Measurements from ENCODE around the gene RNF10.

RNF10 gene

GRCh38 chr12:120538281-120539156, 4.4 kb downstream of the RNF10 start:
- peak; percentile 44 for DNase-seq (ENCODE audit: low read depth)
- H3K4me3 ChIP-seq (ENCODE audit: low read length) = peak overlapping the region; percentile 4
- no peak for TF ChIP-seq CTCF (IDR thresholded peaks at IDR 0.05; ENCODE audit: insufficient read depth, low read depth, low read length, missing control alignments)

GRCh38 chr12:120539303-120539702, 5.1 kb downstream of the RNF10 start:
- peak; percentile 65 for DNase-seq (ENCODE audit: low read depth)
- H3K4me3 ChIP-seq (ENCODE audit: low read length) = no peak overlapping the region
- no peak for TF ChIP-seq CTCF (IDR thresholded peaks at IDR 0.05; ENCODE audit: insufficient read depth, low read depth, low read length, missing control alignments)

DNA sequence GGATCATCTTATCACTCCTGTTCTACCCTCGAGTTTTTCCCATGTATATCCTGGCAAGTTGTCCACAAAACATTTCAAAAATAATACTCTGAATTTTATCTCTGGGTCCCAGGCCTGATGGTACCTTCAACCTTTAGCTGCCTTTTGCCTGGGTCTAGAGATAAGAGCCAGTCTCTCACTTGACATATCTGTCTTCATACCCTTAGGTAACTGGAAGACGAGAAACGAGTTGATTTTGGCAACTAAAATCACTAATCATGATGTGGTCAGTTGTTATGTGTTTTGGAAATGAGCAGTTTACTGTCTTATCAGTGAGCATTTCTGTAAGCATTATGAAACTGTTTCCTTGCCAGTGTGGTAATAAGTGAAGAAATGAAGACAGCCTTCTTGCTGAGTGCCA, 6.3 kb downstream of the RNF10 start:
- DNase-seq (ENCODE audit: low read depth) = no peak
- no peak overlapping the region for H3K4me3 ChIP-seq (ENCODE audit: low read length)
- no peak for TF ChIP-seq CTCF (IDR thresholded peaks at IDR 0.05; ENCODE audit: insufficient read depth, low read depth, low read length, missing control alignments)

DNA sequence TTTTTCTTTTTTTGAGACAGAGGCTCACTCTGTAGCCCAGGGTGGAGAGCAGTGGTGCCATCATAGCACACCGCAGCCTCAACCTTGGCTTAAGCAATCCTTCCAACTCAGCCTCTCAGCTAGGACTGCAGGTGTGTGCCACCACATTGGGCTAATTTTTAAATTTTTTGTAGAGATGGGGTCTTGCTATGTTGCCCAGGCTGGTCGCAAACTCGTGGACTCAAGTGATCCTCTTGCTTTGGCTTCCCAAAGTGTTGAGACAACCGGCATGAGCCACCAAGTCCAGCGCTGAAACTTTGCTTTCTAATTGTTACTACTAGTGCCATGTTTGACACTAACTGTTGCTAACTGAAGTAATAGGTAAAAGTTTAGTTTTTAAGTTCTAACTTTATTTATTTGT, 8.0 kb downstream of the RNF10 start:
- H3K4me3 ChIP-seq (ENCODE audit: low read length) = no peak overlapping the region
- TF ChIP-seq CTCF (IDR thresholded peaks at IDR 0.05; ENCODE audit: insufficient read depth, low read depth, low read length, missing control alignments) = no peak
- no peak for DNase-seq (ENCODE audit: low read depth)

DNA sequence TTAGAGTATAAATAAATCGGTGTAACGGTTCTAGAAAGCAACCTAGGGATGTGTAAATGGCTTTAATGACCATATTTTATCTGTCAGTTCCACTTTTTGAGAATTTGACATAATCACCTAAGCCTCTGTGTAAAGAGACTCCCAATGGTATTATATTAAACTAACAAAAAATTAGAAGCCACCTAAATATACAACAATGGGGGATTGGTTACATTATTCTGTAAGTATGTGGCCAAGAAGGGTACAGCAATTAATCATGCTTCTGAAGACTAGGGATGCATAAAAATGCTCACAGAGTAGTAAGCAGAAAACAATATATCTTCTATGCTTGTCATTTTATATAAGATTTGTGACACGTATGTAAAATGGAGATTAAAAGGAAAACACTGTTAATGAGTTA, 10.5 kb downstream of the RNF10 start:
- no peak for DNase-seq (ENCODE audit: low read depth)
- no peak for TF ChIP-seq CTCF (IDR thresholded peaks at IDR 0.05; ENCODE audit: insufficient read depth, low read depth, low read length, missing control alignments)

DNA sequence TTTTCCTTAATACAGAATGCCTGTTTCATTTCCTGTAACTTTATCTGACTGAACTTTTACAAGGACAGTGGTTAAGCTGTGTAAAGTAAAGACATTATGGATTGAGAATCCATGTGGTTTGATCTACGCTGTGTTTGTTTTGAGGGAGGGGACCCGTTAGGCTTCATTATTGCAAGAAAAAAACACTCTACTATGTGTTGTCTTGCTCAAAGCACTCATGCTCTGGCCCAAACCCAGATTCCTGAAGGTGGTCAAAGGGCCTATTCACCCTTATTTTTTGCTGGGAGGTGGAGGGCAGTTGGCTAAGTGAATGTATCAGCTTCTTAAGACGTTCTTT, 11.9 kb downstream of the RNF10 start:
- no peak overlapping the region for H3K4me3 ChIP-seq (ENCODE audit: low read length)
- TF ChIP-seq CTCF (IDR thresholded peaks at IDR 0.05; ENCODE audit: insufficient read depth, low read depth, low read length, missing control alignments) = no peak
- no peak for DNase-seq (ENCODE audit: low read depth)

More for the DNA sequence above, 10.5 kb downstream of the RNF10 start:
- H3K4me3 ChIP-seq (ENCODE audit: low read length) = no peak overlapping the region

GRCh38 chr12:120554678-120555077, 20.5 kb downstream of the RNF10 start:
- H3K4me3 ChIP-seq (ENCODE audit: low read length) = no peak overlapping the region
- no peak for TF ChIP-seq CTCF (IDR thresholded peaks at IDR 0.05; ENCODE audit: insufficient read depth, low read depth, low read length, missing control alignments)
- DNase-seq (ENCODE audit: low read depth) = no peak

Measured in epithelial cell of esophagus (primary cell).